Neural progenitor cell (in vitro differentiated cells): ENCODE data around the gene RUNX1. TPM values are rescaled to one million over a fixed set of nuclear protein-coding genes. Genes with fewer than 3 reads are reported as not detected.

Experiments
- DNase-seq: peaks from one replicate; pipeline ENCODE4 v3.0.0-alpha.2; 2016; ENCODE audit warnings: low spot score
- H2AFZ ChIP-seq: fragments of 200-600 bp; sonication (generic); replicated peaks from 2 replicates; pipeline ENCODE4 v1.6.1; 2016; ENCODE audit warnings: antibody characterized with exemption
- H3F3A ChIP-seq: fragments of 200-600 bp; sonication (generic); 2 replicates; pipeline ENCODE4 v1.6.1; 2016; ENCODE audit warnings: antibody characterized with exemption, low read depth
- H3K27ac ChIP-seq: fragments of 200-600 bp; sonication (generic); 2 replicates; pipeline ENCODE4 v1.5.1; 2016; ENCODE audit warnings: mild to moderate bottlenecking
- H3K27me3 ChIP-seq: fragments of 200-600 bp; sonication (generic); 2 replicates; pipeline ENCODE4 v1.6.1; 2016; ENCODE audit warnings: mild to moderate bottlenecking, moderate library complexity
- H3K36me3 ChIP-seq: fragments of 200-600 bp; sonication (generic); 2 replicates; pipeline ENCODE4 v1.5.1; 2016
- H3K4me1 ChIP-seq: fragments of 200-600 bp; sonication (generic); 2 replicates; pipeline ENCODE4 v1.6.1; 2016; ENCODE audit warnings: mixed run types
- H3K4me2 ChIP-seq: fragments of 200-600 bp; sonication (generic); 2 replicates; pipeline ENCODE4 v1.6.1; 2016
- H3K4me3 ChIP-seq: fragments of 200-600 bp; sonication (generic); 2 replicates; pipeline ENCODE4 v1.5.1; 2016
- H3K79me2 ChIP-seq: fragments of 200-600 bp; sonication (generic); 2 replicates; pipeline ENCODE4 v1.6.1; 2016; ENCODE audit warnings: low read depth
- H3K9ac ChIP-seq: fragments of 200-600 bp; sonication (generic); 2 replicates; pipeline ENCODE4 v1.6.1; 2016
- H3K9me3 ChIP-seq: fragments of 200-600 bp; sonication (generic); 2 replicates; pipeline ENCODE4 v1.5.1; 2016; ENCODE audit warnings: low read depth
- H4K20me1 ChIP-seq: fragments of 200-600 bp; sonication (generic); 2 replicates; pipeline ENCODE4 v1.6.1; 2016; ENCODE audit warnings: low read depth
- H3K27ac Mint-ChIP-seq: 3 replicates; pipeline ENCODE4 v1.8.0; 2021; ENCODE audit warnings: mixed read lengths
- H3K27me3 Mint-ChIP-seq: 2 replicates; pipeline ENCODE4 v1.8.0; 2022; ENCODE audit warnings: low read depth, mild to moderate bottlenecking, inconsistent platforms, moderate library complexity, mixed read lengths; ENCODE audit not compliant: insufficient read depth
- H3K36me3 Mint-ChIP-seq: 3 replicates; pipeline ENCODE4 v1.8.0; 2021; ENCODE audit warnings: mixed read lengths
- H3K4me1 Mint-ChIP-seq: 3 replicates; pipeline ENCODE4 v1.8.0; 2021; ENCODE audit warnings: mixed read lengths
- H3K4me3 Mint-ChIP-seq: 3 replicates; pipeline ENCODE4 v1.8.0; 2021; ENCODE audit warnings: mild to moderate bottlenecking, moderate library complexity, mixed read lengths
- H3K9me3 Mint-ChIP-seq: 3 replicates; pipeline ENCODE4 v1.8.0; 2020; ENCODE audit warnings: mixed read lengths
- EZH2 ChIP-seq: fragments of 200-600 bp; sonication (generic); IDR thresholded peaks from 2 replicates; pipeline ENCODE4 v1.6.1; 2017; ENCODE audit warnings: antibody characterized with exemption, mild to moderate bottlenecking, moderate library complexity
- EZH2phosphoT487 ChIP-seq: fragments of 200-600 bp; sonication (generic); IDR thresholded peaks from 2 replicates; pipeline ENCODE4 v1.6.1; 2017; ENCODE audit warnings: antibody characterized with exemption
- total RNA-seq: library from RNA; depleted of rRNA; stranded (reverse); fragments of >200 nt; gene quantifications from 2 replicates; pipeline ENCODE4 v1.2.3, GENCODE V29; 2015; ENCODE audit warnings: low replicate concordance
- TF ChIP-seq, protein P1 (sequence below): fragments of 200-600 bp; sonication (generic); IDR thresholded peaks from 2 replicates; pipeline ENCODE4 v1.5.1; 2017; ENCODE audit warnings: antibody characterized with exemption, mild to moderate bottlenecking

The RUNX1 gene
- total RNA-seq, 1 donor from 2014 or later, result 0.09 TPM

DNA sequence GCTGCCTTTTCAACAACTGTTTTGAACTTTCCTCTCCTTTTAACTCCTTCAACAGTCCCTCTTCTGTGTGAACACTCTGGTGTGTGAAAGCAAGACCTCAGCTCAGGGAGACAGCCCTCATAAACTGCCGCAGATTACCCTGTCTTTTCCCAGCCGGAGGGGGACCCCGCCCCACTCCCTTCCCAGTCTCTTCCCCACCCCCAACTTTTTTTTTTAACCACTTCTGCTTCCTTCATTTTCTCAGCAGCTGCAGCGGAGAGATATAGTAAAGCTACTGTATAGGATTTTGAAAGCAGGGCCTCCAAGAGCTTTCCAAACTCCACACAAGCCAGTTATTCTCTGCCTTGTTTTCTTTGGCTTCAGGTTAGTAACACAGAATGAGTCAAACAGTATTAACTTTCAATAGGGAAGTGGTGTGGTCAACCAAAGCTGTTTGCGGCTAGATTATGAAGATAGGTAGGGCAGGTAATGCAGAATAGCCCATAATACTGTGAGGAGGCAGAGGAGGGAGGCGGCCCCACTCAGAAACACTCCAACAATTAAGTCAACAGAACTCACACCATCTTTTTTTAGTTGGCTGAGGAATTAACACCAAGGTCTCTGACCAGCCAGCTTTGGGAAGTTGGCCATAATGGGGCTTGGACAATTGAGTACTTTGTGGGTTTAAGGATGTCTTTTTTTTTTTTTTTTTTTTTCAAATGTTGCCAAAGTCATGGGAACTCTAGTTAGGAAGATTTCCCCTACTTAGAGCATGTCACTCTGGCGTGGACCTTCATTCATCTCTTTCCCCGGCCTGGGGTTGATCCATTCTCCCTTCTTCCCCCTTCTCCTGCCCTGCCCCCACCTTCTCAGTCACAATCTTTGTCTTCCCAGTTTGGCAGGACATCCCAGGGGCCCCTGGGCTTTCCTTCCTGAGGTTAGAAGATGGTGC is 203.3 kb downstream of the RUNX1 start:
- H3K9me3 ChIP-seq, result no peaks in the 10 kb centered on the region
- H3F3A ChIP-seq, result peaks cover 8% of the 10 kb centered on the region
- TF ChIP-seq EZH2phosphoT487 (no peak), EZH2 (no peak)
- TF ChIP-seq, protein P1, sequence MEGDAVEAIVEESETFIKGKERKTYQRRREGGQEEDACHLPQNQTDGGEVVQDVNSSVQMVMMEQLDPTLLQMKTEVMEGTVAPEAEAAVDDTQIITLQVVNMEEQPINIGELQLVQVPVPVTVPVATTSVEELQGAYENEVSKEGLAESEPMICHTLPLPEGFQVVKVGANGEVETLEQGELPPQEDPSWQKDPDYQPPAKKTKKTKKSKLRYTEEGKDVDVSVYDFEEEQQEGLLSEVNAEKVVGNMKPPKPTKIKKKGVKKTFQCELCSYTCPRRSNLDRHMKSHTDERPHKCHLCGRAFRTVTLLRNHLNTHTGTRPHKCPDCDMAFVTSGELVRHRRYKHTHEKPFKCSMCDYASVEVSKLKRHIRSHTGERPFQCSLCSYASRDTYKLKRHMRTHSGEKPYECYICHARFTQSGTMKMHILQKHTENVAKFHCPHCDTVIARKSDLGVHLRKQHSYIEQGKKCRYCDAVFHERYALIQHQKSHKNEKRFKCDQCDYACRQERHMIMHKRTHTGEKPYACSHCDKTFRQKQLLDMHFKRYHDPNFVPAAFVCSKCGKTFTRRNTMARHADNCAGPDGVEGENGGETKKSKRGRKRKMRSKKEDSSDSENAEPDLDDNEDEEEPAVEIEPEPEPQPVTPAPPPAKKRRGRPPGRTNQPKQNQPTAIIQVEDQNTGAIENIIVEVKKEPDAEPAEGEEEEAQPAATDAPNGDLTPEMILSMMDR, result no peak
- no peak overlapping the region for H3K4me3 ChIP-seq
- H3K4me1 ChIP-seq, result peaks cover 14% of the 10 kb centered on the region
- no peak overlapping the region for H3K27ac ChIP-seq
- H3K9ac ChIP-seq, result no peak overlapping the region
- H3K4me2 ChIP-seq, result peak overlapping the region; percentile 17
- no peaks in the 10 kb centered on the region for H3K27me3 ChIP-seq
- peak overlapping the region; percentile 87 for H3K27ac Mint-ChIP-seq
- H3K36me3 ChIP-seq, result no peaks in the 10 kb centered on the region
- no peaks in the 10 kb centered on the region for H4K20me1 ChIP-seq
- H3K4me1 Mint-ChIP-seq, result peaks cover 31% of the 10 kb centered on the region
- H3K4me3 Mint-ChIP-seq, result no peak overlapping the region
- no peak for DNase-seq
- H3K9me3 Mint-ChIP-seq, result no peaks in the 10 kb centered on the region
- peaks cover 7% of the 10 kb centered on the region for H3K27me3 Mint-ChIP-seq
- H2AFZ ChIP-seq, result peak overlapping the region; percentile 70
- H3K36me3 Mint-ChIP-seq, result no peaks in the 10 kb centered on the region
- H3K79me2 ChIP-seq, result no peaks in the 10 kb centered on the region

DNA sequence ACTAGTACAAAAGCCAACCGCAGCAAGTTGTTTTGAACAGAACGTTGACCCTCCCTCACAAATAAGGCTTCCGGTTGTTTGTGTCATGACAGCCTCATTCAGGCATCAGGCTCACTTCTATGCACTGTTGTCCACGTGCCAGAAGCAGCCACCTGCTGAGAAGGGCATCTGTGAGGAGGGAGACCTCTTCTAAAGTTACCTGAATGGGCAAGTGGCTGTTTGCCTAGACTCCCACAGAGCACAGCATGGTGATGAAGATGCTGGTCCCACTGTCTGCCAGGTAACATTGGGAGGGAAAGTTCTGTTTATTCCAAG is 204.2 kb downstream of the RUNX1 start:
- no peak for DNase-seq
- H3K36me3 ChIP-seq, result no peaks in the 10 kb centered on the region
- H3K27ac ChIP-seq, result no peak overlapping the region
- no peak overlapping the region for H3K27ac Mint-ChIP-seq
- no peaks in the 10 kb centered on the region for H3K36me3 Mint-ChIP-seq
- H3K9me3 Mint-ChIP-seq, result no peaks in the 10 kb centered on the region
- no peaks in the 10 kb centered on the region for H3K9me3 ChIP-seq
- H2AFZ ChIP-seq, result no peak overlapping the region
- no peak for TF ChIP-seq EZH2
- no peak for TF ChIP-seq EZH2phosphoT487
- TF ChIP-seq, protein P1, result no peak
- H3K27me3 ChIP-seq, result no peaks in the 10 kb centered on the region
- H3K79me2 ChIP-seq, result no peaks in the 10 kb centered on the region
- H3K4me3 Mint-ChIP-seq, result no peak overlapping the region
- peaks cover 14% of the 10 kb centered on the region for H3K4me1 ChIP-seq
- H4K20me1 ChIP-seq, result no peaks in the 10 kb centered on the region
- H3K4me1 Mint-ChIP-seq, result peaks cover 31% of the 10 kb centered on the region
- peaks cover 10% of the 10 kb centered on the region for H3K27me3 Mint-ChIP-seq
- H3K4me2 ChIP-seq, result no peak overlapping the region
- no peak overlapping the region for H3K9ac ChIP-seq
- no peak overlapping the region for H3K4me3 ChIP-seq
- H3F3A ChIP-seq, result peaks cover 8% of the 10 kb centered on the region

DNA sequence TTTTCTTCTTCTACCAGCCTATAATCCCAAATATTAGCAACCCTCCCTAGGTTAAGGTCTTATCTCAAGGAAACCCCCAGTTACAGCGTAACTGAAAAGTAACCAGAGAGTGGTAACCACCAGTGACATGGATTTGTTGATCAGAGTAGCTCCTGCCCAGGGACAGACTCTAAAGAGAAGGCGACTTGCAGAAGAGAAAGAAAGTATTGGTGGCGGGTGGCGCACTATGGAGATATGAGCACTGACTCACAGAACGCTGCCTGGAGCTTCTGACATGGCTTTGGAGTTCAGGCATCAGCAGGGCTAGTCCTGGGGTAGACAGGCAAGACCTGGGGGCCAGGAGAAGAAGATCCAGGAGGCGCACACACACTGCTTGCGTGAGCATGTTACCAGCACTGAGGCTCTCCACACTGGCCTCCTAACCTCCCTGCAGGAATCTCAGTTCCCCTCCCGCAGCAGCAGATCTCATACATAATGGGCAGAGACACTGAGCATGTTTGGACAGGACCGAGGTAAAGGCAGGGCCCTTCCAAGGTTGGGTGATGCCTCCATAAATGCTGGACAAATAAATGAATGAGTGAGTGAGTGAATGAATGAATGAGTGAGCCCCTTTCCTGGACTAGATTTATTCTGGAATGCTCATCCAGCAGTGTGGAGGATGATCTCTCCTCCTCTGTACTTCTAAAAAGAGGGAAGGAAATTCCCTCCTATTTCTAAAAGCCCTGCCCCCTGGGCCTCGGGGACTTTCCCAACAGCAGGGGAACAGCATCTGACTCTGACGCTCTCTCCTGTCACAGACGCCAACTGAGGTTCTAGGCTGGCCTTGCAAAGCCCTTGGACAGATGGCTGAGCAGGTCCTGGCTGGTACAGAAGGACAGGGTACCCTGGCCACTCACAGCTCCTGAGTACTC is 204.8 kb downstream of the RUNX1 start:
- H3K79me2 ChIP-seq, result no peaks in the 10 kb centered on the region
- no peak overlapping the region for H3K9ac ChIP-seq
- Mint-ChIP-seq H3K36me3 (no peaks in the 10 kb centered on the region), H3K9me3 (no peaks in the 10 kb centered on the region), H3K4me1 (peaks cover 31% of the 10 kb centered on the region), H3K27ac (no peak overlapping the region), H3K27me3 (peaks cover 10% of the 10 kb centered on the region), H3K4me3 (no peak overlapping the region)
- H3F3A ChIP-seq, result peaks cover 8% of the 10 kb centered on the region
- H3K4me1 ChIP-seq, result peaks cover 14% of the 10 kb centered on the region
- TF ChIP-seq EZH2 (no peak), EZH2phosphoT487 (no peak)
- TF ChIP-seq, protein P1, result no peak
- H3K27ac ChIP-seq, result no peak overlapping the region
- H3K36me3 ChIP-seq, result no peaks in the 10 kb centered on the region
- no peaks in the 10 kb centered on the region for H4K20me1 ChIP-seq
- no peak overlapping the region for H3K4me3 ChIP-seq
- DNase-seq, result no peak
- H3K27me3 ChIP-seq, result no peaks in the 10 kb centered on the region
- H2AFZ ChIP-seq, result no peak overlapping the region
- no peaks in the 10 kb centered on the region for H3K9me3 ChIP-seq
- no peak overlapping the region for H3K4me2 ChIP-seq
